Epithelial cell of esophagus (primary cell): ENCODE measurements around the gene ODF2L.

Source experiments
- DNase-seq: peaks from one replicate; pipeline ENCODE4 v3.0.0; 2010; ENCODE audit warnings: low read depth
- H3K4me3 ChIP-seq: 2 replicates; pipeline ENCODE4 v1.5.1; 2011; ENCODE audit warnings: mild to moderate bottlenecking, low read length, control low read depth
- CTCF ChIP-seq: IDR thresholded peaks from 2 replicates; pipeline ENCODE4 v1.5.1; 2011; ENCODE audit warnings: low read depth, mild to moderate bottlenecking, low read length, control low read depth, inconsistent platforms; ENCODE audit not compliant: insufficient read depth; ENCODE audit errors: missing control alignments

Gene ODF2L

GRCh38 chr1:86380257-86380861, 15.8 kb downstream of the ODF2L start:
- peak; percentile 77 for DNase-seq
- peak; percentile 63 for TF ChIP-seq CTCF
- no peak overlapping the region for H3K4me3 ChIP-seq

GRCh38 chr1:86378813-86379212, 17.3 kb downstream of the ODF2L start:
- DNase-seq, result no peak
- H3K4me3 ChIP-seq, result no peak overlapping the region
- TF ChIP-seq CTCF, result no peak

DNA sequence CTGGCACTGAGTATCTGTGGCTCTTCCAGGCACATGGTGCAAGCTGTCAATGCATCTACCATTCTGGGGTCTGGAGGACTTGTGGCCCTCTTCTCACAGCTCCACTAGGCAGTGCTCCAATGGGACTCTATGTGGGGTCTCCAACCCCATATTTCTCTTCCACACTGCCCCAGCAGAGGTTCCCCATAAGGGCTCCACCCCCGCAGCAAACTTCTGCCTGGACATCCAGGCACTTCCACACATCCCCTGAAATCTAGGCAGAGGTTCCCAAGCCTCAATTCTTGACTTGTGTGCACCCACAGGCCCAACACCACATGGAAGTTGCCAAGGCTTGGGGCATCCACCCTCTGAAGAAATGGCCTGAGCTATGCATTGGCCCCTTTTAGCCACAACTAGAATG, 18.8 kb downstream of the ODF2L start:
- H3K4me3 ChIP-seq, result no peak overlapping the region
- TF ChIP-seq CTCF, result no peak
- DNase-seq, result no peak

- no peak for DNase-seq
- TF ChIP-seq CTCF, result no peak
- no peak overlapping the region for H3K4me3 ChIP-seq
These were observed 20.4 kb downstream of the ODF2L start for GRCh38 chr1:86375688-86376087.

- no peak overlapping the region for H3K4me3 ChIP-seq
- DNase-seq, result no peak
- TF ChIP-seq CTCF, result no peak
These were observed 25.5 kb downstream of the ODF2L start for GRCh38 chr1:86370601-86371022.

DNA sequence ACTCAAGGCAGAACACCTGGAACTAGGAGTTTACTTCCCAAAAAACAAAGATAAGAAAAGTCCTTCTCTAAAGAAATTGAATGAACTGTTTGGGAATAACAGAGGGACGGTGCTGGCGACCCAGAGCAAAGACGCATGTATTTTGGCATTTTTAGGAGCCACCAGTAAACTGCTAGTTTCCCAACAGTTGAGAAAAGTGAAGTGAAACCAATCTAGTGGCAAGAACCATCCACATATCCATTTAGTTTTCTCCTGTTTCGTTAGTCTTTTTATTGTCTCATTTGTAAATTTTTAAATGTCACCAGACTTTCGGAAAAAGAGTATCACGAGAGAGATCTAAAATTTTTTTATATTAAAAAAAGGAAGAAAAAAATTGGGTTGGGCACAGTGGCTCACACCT, 30.2 kb downstream of the ODF2L start:
- no peak overlapping the region for H3K4me3 ChIP-seq
- no peak for TF ChIP-seq CTCF
- DNase-seq, result no peak

DNA sequence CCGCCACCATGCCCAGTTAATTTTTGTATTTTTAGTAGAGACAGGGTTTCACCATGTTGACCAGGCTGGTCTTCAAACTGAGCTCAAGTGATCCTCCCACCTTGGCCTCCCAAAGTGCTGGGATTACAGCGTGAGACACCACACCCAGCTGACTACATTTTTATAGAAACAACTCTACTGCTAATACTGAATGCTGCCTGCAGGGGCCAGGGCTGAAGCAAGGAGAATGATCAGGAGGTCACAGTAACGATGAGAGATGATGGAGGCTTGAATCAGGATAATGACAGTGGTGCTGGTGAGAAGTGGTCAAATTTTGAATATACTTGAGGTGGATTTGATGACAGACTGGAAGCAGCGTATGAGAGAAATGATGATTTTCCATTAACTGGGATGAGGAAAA, 33.3 kb downstream of the ODF2L start:
- no peak overlapping the region for H3K4me3 ChIP-seq
- TF ChIP-seq CTCF, result peak; percentile 6
- DNase-seq, result no peak
